Brain microvascular endothelial cell (primary cell): Measurements from ENCODE around the gene FBXL17.

Experiments
- DNase-seq: peaks from one replicate; pipeline ENCODE4 v3.0.0-alpha.2; 2020
- H3K27ac ChIP-seq: fragments of 250-450 bp; sonication (Bioruptor Pico); 2 replicates; pipeline ENCODE4 v1.5.1; 2020; ENCODE audit warnings: mild to moderate bottlenecking, moderate library complexity
- H3K27me3 ChIP-seq: fragments of 250-450 bp; sonication (Bioruptor Pico); replicated peaks from 2 replicates; pipeline ENCODE4 v1.5.1; 2020; ENCODE audit warnings: mild to moderate bottlenecking
- H3K36me3 ChIP-seq: fragments of 250-450 bp; sonication (Bioruptor Pico); replicated peaks from 2 replicates; pipeline ENCODE4 v1.5.1; 2020; ENCODE audit warnings: mild to moderate bottlenecking
- H3K4me3 ChIP-seq: 2 replicates; pipeline ENCODE4 v1.5.1; 2011; ENCODE audit warnings: low read depth, mild to moderate bottlenecking, control low read depth, low read length, moderate library complexity
- CTCF ChIP-seq: IDR thresholded peaks from 2 replicates; pipeline ENCODE4 v1.5.1; 2011; ENCODE audit warnings: low read depth, mild to moderate bottlenecking, moderate library complexity, low read length, control low read depth, inconsistent platforms; ENCODE audit errors: missing control alignments
- in situ Hi-C: cut with HindIII; loops from 2 replicates; pipeline ENCODE4 v1.10.0; 2017; ENCODE audit warnings: low sequenced_read_pairs, low pct_ligation_motif_present

FBXL17 gene

GRCh38 chr5:108387758-108388157, 5.9 kb upstream of the FBXL17 start:
- in situ Hi-C loops = no loop called here
- Histone ChIP-seq H3K4me3 (no peak overlapping the region), H3K36me3 (no peaks in the 10 kb centered on the region), H3K27me3 (no peaks in the 10 kb centered on the region), H3K27ac (no peak overlapping the region)
- no peak for TF ChIP-seq CTCF
- no peak for DNase-seq

GRCh38 chr5:108386345-108387061, 4.6 kb upstream of the FBXL17 start:
- H3K36me3 ChIP-seq = no peaks in the 10 kb centered on the region
- in situ Hi-C loops = no loop called here
- no peaks in the 10 kb centered on the region for H3K27me3 ChIP-seq
- no peak overlapping the region for H3K4me3 ChIP-seq
- no peak for TF ChIP-seq CTCF
- H3K27ac ChIP-seq = peak overlapping the region; percentile 71
- peak; percentile 71 for DNase-seq

GRCh38 chr5:108384741-108385140, 2.8 kb upstream of the FBXL17 start:
- Histone ChIP-seq H3K27ac (no peak overlapping the region), H3K27me3 (no peaks in the 10 kb centered on the region), H3K4me3 (no peak overlapping the region), H3K36me3 (no peaks in the 10 kb centered on the region)
- no peak for DNase-seq
- TF ChIP-seq CTCF = no peak
- in situ Hi-C loops = no loop called here

- H3K36me3 ChIP-seq = no peaks in the 10 kb centered on the region
- H3K4me3 ChIP-seq = peak overlapping the region; percentile 79
- no peaks in the 10 kb centered on the region for H3K27me3 ChIP-seq
- in situ Hi-C loops = no loop called here
- no peak for DNase-seq
- TF ChIP-seq CTCF = no peak
- peak overlapping the region; percentile 88 for H3K27ac ChIP-seq
These were observed 959 bp upstream of the FBXL17 start for GRCh38 chr5:108382784-108383330.

DNA sequence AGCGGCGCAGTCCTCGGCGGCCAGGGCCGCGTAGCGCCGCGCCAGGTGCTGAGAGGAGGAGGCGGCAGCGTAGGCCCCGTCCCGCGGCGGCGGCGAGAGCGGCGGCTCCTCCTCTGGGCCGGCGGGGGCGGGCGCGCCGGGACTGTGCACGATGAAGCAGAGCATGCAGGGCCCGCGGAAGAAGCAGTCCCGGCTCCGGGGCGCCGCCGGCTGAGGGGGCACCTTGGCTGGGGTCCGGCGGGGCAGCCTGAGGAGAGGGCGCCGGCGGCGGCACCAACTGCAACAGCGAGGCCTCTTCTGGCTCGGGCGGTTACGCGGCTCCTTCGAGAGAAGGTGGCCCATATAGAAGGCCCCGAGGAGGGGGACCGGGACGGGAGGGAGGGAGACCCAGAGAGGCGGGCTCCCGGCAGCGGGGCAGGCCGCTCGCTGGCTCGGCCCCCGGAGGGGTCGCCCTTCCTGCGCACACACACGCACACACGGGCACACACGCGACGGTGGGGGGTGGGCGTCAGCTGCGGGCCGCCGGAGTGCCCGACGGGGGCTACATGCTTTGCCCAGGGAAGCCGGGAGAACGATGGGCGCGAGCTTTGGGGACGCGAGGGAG, 446 bp downstream of the FBXL17 start:
- DNase-seq = peak; percentile 62
- Histone ChIP-seq H3K4me3 (peak overlapping the region; percentile 79), H3K36me3 (no peaks in the 10 kb centered on the region), H3K27ac (peak overlapping the region; percentile 88), H3K27me3 (no peaks in the 10 kb centered on the region)
- in situ Hi-C loops = no loop called here
- no peak for TF ChIP-seq CTCF
